Measurements from ENCODE around the gene MMAA. TPM values are rescaled to one million over a fixed set of nuclear protein-coding genes. Genes with fewer than 3 reads are reported as not detected.

MMAA gene
- total and polyA plus RNA-seq, 2 experiments from 2014 or later: 4.9 to 5.9 TPM

- Mint-ChIP-seq H3K9me3 (no peaks in the 10 kb centered on the region), H3K27ac (no peak overlapping the region), H3K4me1 (no peaks in the 10 kb centered on the region), H3K36me3 (ENCODE audit: low read depth) (no peaks in the 10 kb centered on the region), H3K27me3 (ENCODE audit: insufficient read depth, low read depth, poor library complexity) (peaks cover 2% of the 10 kb centered on the region), H3K4me3 (no peak overlapping the region)
- H3K79me2 ChIP-seq (replicated peaks; ENCODE audit: insufficient read depth): no peaks in the 10 kb centered on the region
- H4K20me1 ChIP-seq (replicated peaks; ENCODE audit: insufficient read depth): no peaks in the 10 kb centered on the region
- no peaks in the 10 kb centered on the region for H3F3A ChIP-seq (replicated peaks; ENCODE audit: low read depth)
- no peak for TF ChIP-seq ZNF114 (CRISPR knock-in tag; IDR thresholded peaks at IDR 0.05)
- no peak for TF ChIP-seq CREB1 (CRISPR knock-in tag; IDR thresholded peaks at IDR 0.05; ENCODE audit: low read depth)
- TF ChIP-seq STAT1 (IDR thresholded peaks at IDR 0.05; ENCODE audit: unreplicated experiment): no peak
- TF ChIP-seq NANOG (IDR thresholded peaks at IDR 0.05; ENCODE audit: borderline replicate concordance): no peak
- no peak for TF ChIP-seq POLR2AphosphoS5 (IDR thresholded peaks at IDR 0.05; ENCODE audit: low read depth)
- TF ChIP-seq ZNF462 (CRISPR knock-in tag; IDR thresholded peaks at IDR 0.05): no peak
- TF ChIP-seq CTCF (conservative IDR thresholded peaks at IDR 0.05; ENCODE audit: low read depth in 2 of 2): no peak
- no peak for TF ChIP-seq REST (IDR thresholded peaks at IDR 0.05; ENCODE audit: unreplicated experiment)
- no peak for TF ChIP-seq ZNF331 (CRISPR knock-in tag; IDR thresholded peaks at IDR 0.05; ENCODE audit: low read depth)
- TF ChIP-seq ETS1 (IDR thresholded peaks at IDR 0.05): no peak
- no peak for TF ChIP-seq JUNB (IDR thresholded peaks at IDR 0.05; ENCODE audit: unreplicated experiment)
- TF ChIP-seq EZH2 (IDR thresholded peaks at IDR 0.05; ENCODE audit: low read depth, unreplicated experiment): no peak
- no peak overlapping the region for H3K4me2 ChIP-seq
- H3K9me2 ChIP-seq (ENCODE audit: insufficient read depth): 0 out of 2 replicates have a peak, but pooled peaks cover 2% of the 10 kb centered on the region
- no peak for DNase-seq (ENCODE audit: low spot score)
- H3K27me3 ChIP-seq (ENCODE audit: insufficient read depth): no peaks in the 10 kb centered on the region
- H3K4me3 ChIP-seq: no peak overlapping the region
- H3K27ac ChIP-seq (ENCODE audit: low read depth): no peak overlapping the region
- H3K36me3 ChIP-seq (ENCODE audit: insufficient read depth): no peaks in the 10 kb centered on the region
- no peak for ATAC-seq
- H3K4me1 ChIP-seq (ENCODE audit: insufficient read depth): no peaks in the 10 kb centered on the region
- H2AFZ ChIP-seq: no peak overlapping the region
Measured at GRCh38 chr4:145665773-145666172, 46.6 kb downstream of the MMAA start.

Measured in GM23338 (cell line).